HG03159 (cell line): Measurements from ENCODE around the gene GAGE12F.
"Not testable (repeated sequence)": the region's sequence is repeated elsewhere in the genome, so short reads cannot be mapped to it uniquely, and the experiment has no call there.

ENCODE experiments used
- ATAC-seq: cut with Tn5 transposase; IDR thresholded peaks from one replicate; pipeline ENCODE4 v1.9.1; 2021; ENCODE audit warnings: mild to moderate bottlenecking, moderate library complexity; ENCODE audit not compliant: unreplicated experiment

GAGE12F gene, protein sequence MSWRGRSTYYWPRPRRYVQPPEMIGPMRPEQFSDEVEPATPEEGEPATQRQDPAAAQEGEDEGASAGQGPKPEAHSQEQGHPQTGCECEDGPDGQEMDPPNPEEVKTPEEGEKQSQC

GRCh38 chrX:49560542-49560941 is at the start of gene GAGE12F:
Gene GAGE12F (plus strand): TSS chrX:49560842. CDS start chrX:49561997, 1,155 bp downstream.
- ATAC-seq = not testable (repeated sequence)

- not testable (repeated sequence) for ATAC-seq
Measured at GRCh38 chrX:49531877-49532276, 28.8 kb upstream of the GAGE12F start, which contains the start of gene GAGE12C. Gene GAGE12C (plus strand): TSS chrX:49532177. CDS start chrX:49533332, 1,155 bp downstream.

DNA sequence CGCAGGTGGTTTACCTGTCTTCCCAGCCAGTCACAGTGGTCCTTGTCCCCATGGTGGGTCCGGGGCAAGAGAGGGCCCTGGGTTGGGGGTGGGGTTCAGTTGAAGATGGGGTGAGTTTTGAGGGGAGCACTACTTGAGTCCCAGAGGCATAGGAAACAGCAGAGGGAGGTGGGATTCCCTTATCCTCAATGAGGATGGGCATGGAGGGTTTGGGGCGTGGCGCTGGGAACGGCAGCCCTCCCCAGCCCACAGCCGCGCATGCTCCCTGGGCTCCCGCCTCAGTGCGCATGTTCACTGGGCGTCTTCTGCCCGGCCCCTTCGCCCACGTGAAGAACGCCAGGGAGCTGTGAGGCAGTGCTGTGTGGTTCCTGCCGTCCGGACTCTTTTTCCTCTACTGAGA is 19.2 kb upstream of the GAGE12F start, which contains the start of gene GAGE12D:
TSS of gene GAGE12D (plus strand) at position 301 of the 400 bp plus-strand sequence. CDS start 1,155 bp downstream, outside the sequence.
- not testable (repeated sequence) for ATAC-seq

DNA sequence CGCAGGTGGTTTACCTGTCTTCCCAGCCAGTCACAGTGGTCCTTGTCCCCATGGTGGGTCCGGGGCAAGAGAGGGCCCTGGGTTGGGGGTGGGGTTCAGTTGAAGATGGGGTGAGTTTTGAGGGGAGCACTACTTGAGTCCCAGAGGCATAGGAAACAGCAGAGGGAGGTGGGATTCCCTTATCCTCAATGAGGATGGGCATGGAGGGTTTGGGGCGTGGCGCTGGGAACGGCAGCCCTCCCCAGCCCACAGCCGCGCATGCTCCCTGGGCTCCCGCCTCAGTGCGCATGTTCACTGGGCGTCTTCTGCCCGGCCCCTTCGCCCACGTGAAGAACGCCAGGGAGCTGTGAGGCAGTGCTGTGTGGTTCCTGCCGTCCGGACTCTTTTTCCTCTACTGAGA is 9.7 kb upstream of the GAGE12F start, which contains the start of gene GAGE12E:
TSS of gene GAGE12E (plus strand) at position 301 of the 400 bp plus-strand sequence. CDS start 1,155 bp downstream, outside the sequence.
- not testable (repeated sequence) for ATAC-seq

- ATAC-seq = not testable (repeated sequence)
Measured at GRCh38 chrX:49568728-49569127, 8.1 kb downstream of the GAGE12F start.

GRCh38 chrX:49569152-49569551 is 8.5 kb downstream of the GAGE12F start:
- ATAC-seq = not testable (repeated sequence)

DNA sequence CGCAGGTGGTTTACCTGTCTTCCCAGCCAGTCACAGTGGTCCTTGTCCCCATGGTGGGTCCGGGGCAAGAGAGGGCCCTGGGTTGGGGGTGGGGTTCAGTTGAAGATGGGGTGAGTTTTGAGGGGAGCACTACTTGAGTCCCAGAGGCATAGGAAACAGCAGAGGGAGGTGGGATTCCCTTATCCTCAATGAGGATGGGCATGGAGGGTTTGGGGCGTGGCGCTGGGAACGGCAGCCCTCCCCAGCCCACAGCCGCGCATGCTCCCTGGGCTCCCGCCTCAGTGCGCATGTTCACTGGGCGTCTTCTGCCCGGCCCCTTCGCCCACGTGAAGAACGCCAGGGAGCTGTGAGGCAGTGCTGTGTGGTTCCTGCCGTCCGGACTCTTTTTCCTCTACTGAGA is 9.5 kb downstream of the GAGE12F start, which contains the start of gene GAGE12G:
TSS of gene GAGE12G (plus strand) at position 301 of the 400 bp plus-strand sequence. CDS start 1,155 bp downstream, outside the sequence.
- ATAC-seq = not testable (repeated sequence)

- ATAC-seq = not testable (repeated sequence)
Measured at GRCh38 chrX:49579649-49580048, 19.0 kb downstream of the GAGE12F start, which contains the start of gene GAGE12H. Gene GAGE12H (plus strand): TSS chrX:49579949. CDS start chrX:49581104, 1,155 bp downstream.

DNA sequence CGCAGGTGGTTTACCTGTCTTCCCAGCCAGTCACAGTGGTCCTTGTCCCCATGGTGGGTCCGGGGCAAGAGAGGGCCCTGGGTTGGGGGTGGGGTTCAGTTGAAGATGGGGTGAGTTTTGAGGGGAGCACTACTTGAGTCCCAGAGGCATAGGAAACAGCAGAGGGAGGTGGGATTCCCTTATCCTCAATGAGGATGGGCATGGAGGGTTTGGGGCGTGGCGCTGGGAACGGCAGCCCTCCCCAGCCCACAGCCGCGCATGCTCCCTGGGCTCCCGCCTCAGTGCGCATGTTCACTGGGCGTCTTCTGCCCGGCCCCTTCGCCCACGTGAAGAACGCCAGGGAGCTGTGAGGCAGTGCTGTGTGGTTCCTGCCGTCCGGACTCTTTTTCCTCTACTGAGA is 28.6 kb downstream of the GAGE12F start, which contains the start of gene GAGE2A:
TSS of gene GAGE2A (plus strand) at position 301 of the 400 bp plus-strand sequence. CDS start 1,155 bp downstream, outside the sequence.
- not testable (repeated sequence) for ATAC-seq

DNA sequence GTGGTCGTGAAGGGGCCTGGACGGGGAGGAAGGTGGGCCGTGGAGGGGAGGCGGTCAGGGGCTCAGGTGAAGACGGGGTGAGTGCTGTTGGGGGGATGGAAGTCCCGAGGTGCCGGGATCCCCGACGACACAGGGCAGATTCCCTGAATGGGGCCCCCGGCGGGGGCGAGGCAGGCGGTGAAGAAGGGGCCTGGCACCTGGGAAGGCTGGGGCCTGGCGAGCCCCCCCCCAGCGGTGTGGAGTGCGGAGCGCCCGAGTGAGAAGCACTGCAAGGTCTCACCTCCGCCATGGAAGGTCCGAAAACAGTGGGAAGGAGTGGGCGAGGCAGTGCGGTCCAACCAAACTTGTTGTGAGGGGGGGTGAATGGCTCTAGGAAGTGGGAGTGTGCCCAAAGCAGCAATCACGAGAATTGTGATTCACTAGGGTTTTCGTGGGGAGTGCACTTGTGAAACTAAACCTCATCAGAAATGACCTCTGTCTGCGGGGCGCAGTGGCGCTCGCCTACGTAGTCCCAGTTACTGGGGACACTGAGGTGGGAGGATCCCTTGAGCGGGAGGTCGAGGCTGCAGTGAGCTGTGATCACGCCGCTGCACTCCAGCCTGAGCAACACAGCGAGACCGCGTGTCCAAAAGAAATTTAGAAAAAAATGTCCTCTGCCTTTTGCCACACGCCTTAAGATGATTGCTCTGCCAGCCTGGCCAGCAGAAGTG is 29.3 kb downstream of the GAGE12F start:
- not testable (repeated sequence) for ATAC-seq

DNA sequence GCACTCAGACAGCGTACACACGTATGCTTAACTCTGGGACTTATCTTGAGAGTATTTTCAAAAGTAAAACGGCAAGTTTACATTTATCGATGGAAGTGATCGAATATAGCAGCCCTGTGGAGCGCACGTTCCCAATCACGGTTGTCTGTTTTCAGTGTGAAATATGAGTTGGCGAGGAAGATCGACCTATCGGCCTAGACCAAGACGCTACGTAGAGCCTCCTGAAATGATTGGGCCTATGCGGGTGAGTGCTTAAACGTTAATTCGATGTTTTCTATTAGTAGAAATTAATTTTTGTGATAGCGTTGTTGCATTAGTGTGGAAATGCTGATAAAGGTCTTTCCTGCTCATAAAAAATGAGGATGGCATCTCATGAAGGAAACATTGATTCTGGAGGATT is 29.8 kb downstream of the GAGE12F start:
- not testable (repeated sequence) for ATAC-seq

GRCh38 chrX:49598720-49599119 is 38.1 kb downstream of the GAGE12F start, which contains the start of gene GAGE1:
Gene GAGE1 (plus strand): TSS chrX:49599020. CDS start chrX:49600175, 1,155 bp downstream.
- ATAC-seq = not testable (repeated sequence)

DNA sequence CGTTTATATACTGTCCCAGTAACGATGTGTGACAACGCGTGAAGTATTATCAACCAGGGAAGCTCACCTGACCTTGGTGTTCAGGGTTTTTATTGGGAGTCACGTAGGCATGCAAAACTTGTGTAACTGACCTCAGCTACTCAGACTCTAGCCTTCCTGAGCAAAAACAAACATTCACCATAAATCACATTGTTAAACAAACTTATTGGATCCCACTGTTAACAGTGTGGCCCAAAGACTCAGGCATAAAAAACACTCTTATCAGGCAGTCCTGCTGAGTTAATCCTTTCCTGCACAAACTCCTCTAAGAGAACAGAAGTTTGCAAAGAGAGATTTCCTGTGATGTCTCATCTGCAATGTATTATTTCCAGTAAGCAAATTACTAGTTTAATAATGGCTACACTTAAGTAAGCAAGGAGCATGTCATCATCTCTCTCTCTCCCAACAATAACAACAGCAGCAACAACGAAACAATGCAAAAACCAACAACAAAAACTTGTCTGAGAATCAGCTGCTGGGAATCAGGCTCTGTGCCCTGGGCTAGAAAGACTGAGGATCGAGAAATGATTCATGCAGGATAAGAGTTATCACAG is 50.2 kb downstream of the GAGE12F start:
- no peak for ATAC-seq
